OCI-LY3 (cell line): ENCODE data around the gene ZHX3.

Source experiments
- EZH2phosphoT487 ChIP-seq: fragments of 200-600 bp; shearing (Covaris generic); IDR thresholded peaks from 2 replicates; pipeline ENCODE4 v1.6.1; 2018; ENCODE audit warnings: antibody characterized with exemption, mixed run types, low read depth
- TF ChIP-seq, protein P1 (sequence below): fragments of 200-600, 300-600 bp; sonication (generic); IDR thresholded peaks from 2 replicates; pipeline ENCODE4 v1.5.1; 2014; ENCODE audit warnings: antibody characterized with exemption, low read length, low read depth

DNA sequence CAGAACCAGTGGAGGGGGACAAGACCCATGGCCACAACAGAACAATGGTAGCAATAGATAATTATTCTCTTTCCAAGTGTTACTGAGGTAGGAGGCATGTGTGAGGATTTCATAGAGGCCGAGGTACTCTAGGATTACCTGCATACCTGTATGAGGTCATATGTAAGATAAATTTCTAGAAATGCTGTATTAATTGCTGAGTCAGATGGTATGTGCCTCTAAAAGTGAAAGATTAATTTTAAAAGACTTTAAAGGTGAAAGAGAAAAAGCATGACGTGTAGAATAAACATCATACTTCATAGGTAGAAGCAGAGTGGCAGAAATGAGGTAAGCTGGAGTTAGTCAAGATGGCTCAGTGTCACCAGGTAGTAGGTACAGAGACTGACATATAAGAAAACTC lies 51.6 kb downstream of the ZHX3 start:
- TF ChIP-seq, protein P1, sequence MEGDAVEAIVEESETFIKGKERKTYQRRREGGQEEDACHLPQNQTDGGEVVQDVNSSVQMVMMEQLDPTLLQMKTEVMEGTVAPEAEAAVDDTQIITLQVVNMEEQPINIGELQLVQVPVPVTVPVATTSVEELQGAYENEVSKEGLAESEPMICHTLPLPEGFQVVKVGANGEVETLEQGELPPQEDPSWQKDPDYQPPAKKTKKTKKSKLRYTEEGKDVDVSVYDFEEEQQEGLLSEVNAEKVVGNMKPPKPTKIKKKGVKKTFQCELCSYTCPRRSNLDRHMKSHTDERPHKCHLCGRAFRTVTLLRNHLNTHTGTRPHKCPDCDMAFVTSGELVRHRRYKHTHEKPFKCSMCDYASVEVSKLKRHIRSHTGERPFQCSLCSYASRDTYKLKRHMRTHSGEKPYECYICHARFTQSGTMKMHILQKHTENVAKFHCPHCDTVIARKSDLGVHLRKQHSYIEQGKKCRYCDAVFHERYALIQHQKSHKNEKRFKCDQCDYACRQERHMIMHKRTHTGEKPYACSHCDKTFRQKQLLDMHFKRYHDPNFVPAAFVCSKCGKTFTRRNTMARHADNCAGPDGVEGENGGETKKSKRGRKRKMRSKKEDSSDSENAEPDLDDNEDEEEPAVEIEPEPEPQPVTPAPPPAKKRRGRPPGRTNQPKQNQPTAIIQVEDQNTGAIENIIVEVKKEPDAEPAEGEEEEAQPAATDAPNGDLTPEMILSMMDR, result no peak
- TF ChIP-seq EZH2phosphoT487, result no peak
